NK-92 treated with Interleukin-12 subunit alpha and Interleukin-12 subunit beta, amount 100 ng/mL, for 24 hours (cell line): Measurements from ENCODE around the gene NAV2.
"Not testable (repeated sequence)": the region's sequence is repeated elsewhere in the genome, so short reads cannot be mapped to it uniquely, and the experiment has no call there.

Experiments
- DNase-seq: peaks from one replicate; lab custom pipeline; 2025; lab: John Stamatoyannopoulos, UW

Gene NAV2

DNA sequence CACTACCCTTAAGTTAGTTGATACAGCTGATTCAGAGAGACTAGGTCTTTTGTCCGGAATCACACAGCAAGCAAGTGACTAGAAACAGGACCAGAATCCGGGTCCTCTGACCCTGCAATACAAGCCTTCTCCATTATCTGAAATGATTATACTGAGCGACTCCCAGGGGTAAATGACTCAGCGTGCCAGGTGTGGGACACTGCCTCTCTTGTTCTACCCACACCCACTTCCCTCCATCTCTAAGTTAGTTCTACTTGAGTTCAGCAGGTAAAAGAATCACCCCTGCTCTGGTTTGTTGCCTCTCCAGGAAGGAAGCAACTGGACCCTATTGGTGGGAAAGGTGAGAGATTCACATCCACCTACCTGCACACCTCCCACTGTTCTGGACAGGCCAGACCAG, 290.7 kb downstream of the NAV2 start:
- DNase-seq = no peak

DNA sequence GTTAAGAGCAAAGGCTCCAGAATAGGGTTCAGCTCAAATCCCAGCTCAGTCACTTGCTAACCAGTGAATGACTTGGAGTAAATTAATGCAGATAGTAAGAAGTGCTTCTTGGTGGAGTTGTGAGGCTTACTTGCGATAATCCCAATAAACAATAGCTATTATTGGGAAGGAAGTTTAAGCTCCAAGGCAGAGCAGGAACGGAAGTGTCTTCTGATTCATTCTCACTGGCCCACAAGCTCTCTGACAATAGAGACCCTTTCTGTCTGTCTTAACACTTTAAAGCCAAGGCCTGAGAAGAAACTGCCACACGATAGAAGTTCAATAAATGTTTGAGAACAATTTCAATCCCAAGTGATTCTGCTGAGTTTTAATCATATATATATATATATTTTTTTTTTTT, 292.2 kb downstream of the NAV2 start:
- DNase-seq = no peak

- DNase-seq = no peak
Observed at GRCh38 chr11:20005747-20006146, 293.1 kb downstream of the NAV2 start.

- DNase-seq = not testable (repeated sequence)
Observed at GRCh38 chr11:20006618-20007017, 294.0 kb downstream of the NAV2 start.

GRCh38 chr11:20007386-20007785, 294.7 kb downstream of the NAV2 start:
- DNase-seq = no peak

DNA sequence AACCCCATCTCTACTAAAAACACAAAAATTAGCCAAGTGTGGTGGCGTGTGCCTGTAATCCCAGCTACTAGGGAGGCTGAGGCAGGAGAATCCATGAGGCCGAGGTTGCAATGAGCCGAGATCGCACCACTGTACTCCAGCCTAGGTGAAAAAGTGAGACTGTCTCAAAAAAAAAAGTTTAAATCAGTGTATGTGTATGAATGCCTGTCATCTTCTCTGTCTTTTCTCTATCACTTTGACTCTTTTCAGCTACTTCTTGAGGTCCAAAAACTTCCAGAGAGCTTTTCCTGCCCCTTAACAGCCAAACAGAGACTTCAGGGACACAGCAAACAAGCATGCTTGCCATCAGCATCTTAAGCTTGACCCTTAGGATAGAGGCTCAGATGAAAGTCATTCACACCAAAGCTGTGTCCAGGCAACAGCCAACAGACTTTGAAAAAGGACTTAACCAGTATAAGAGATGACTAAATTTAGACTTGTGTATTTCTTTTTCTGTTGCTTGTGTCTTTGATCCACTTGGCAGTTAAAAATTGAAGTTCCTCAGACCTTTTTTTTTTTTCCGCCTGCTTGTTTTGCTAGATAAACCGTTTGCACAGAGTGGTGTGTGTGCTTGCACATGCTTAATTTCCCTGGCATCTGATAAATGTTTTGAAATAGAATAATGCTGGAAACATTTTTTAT, 295.7 kb downstream of the NAV2 start:
- no peak for DNase-seq

DNA sequence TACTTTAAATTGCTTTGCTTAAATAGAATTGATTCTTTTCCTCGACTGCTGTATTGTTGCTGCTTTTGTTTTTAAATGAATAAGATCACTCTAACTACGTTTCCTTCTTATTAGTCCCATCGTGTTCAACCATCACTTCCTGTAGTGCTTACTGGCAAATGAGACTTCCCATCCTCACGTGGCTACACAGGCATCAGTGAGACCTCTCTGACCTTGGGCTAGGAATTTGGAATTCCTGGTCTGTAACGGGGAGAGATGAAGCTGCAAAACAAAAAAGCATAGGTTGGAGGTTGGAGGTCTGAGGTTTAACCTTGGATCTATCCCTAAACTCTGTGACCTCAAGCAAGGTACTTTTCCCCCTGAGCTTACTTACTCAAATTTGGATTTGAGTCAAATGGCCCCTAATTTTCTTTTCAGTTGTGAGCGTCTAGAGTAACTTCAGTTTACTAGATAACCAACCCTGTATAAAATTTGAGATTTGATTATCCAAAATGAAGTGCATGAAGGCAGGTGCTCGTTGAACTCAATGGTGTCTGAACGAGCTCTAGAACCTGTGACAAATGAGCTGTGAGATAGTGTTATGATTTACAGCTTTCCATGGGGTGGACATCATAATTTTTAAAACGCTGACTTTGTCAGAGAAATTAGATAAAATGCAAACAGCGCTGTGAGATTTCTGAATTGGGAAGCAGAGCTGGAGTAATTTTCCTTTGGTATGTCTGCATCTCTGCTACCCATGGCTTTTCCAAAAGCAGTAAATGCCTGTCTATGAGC, 296.4 kb downstream of the NAV2 start:
- DNase-seq = no peak

DNA sequence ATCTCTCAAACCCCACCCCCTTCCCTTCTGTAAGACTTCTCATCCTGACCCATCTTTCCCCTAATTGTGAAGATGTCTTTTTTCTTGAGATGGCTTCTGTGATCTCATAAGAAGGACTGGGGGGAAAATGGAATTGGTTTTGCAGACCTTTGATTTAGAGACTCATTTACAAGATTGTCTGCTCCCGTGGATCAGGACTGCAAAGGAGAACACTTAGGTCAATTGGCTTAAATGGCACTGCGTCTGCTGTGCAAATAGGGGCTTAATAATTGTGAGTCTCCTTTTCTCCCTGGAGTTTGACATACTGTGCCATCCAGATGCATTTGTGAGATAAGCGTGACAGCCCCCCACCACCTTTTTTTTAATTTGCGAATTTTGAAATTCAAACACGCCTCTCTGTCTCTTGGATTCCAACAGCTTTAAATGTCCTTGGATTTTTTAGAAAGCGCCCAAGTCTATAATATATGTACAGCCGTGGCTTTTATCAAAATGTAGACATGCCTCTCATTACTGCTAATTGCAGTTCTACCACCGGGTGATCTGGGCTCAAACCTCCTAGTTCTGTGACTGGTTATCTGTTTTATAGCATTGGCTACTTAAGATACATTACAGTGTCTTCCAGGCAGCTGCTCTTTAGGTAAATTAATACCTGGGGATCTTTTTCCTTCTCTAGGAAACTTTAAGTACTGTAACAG, 297.7 kb downstream of the NAV2 start:
- no peak for DNase-seq

DNA sequence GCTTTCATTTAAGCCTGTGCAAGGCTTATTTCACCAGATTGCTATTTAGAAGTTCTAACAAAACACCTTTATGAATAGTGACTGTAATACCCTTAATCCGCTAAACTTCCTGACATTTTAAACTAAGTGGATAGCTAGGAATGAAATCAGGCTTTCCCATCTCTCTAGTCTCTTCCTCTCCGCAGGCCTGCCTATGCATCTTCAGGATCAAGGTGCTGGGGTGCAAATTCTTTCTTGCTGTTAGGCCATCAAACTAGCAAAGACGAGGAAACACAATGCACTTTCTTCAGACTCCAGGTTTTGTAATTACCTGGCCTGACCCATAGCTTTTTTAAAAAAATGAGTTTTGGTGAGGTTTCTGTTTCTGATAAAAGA, 298.2 kb downstream of the NAV2 start:
- DNase-seq = no peak

- no peak for DNase-seq
Observed at GRCh38 chr11:20011307-20011951, 298.8 kb downstream of the NAV2 start.

- no peak for DNase-seq
Observed at GRCh38 chr11:20013346-20014066, 300.9 kb downstream of the NAV2 start.

- DNase-seq = no peak
Observed at GRCh38 chr11:20014067-20014402, 301.4 kb downstream of the NAV2 start.

GRCh38 chr11:20015101-20015500, 302.5 kb downstream of the NAV2 start:
- no peak for DNase-seq

- DNase-seq = no peak
Observed at GRCh38 chr11:20015529-20016427, 303.1 kb downstream of the NAV2 start.

DNA sequence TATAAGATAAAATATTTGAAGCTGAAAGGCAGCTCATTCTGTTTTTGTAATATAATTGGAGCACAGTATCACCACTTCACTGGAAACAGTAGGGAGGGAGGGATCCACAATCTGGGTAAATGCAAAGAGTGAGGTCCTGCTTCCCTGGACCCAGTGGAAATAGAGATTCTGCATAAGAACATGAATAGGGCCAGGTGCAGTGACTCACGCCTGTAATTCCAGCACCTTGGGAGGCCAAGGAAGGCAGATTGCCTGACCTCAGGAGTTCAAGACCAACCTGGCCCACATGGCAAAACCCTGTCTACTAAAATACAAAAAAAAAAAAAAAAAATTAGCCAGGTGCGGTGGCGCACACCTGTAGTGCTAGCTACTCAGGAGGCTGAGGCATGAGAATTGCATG, 303.9 kb downstream of the NAV2 start:
- DNase-seq = no peak

GRCh38 chr11:20017320-20017719, 304.7 kb downstream of the NAV2 start:
- DNase-seq = no peak

- no peak for DNase-seq
Observed at GRCh38 chr11:20020198-20020597, 307.6 kb downstream of the NAV2 start.

DNA sequence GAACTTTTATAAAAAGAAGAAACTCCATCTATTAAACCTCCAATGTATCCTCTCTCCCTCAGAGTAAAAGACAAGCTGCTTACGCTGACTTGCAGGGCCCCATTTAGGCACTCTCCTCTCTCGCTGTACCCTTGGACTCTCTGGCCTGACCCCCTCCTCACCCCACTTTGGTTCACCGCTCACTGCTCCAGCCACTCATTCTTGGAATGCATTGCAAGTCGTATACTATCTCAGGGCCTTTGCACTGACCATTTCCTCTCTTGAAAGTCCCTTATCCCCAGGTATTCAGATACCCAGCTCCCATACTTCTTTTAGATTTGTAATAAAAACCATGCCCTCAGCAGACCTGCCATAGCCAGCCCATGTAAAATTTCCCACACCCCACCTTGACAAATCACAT, 308.1 kb downstream of the NAV2 start:
- no peak for DNase-seq

DNA sequence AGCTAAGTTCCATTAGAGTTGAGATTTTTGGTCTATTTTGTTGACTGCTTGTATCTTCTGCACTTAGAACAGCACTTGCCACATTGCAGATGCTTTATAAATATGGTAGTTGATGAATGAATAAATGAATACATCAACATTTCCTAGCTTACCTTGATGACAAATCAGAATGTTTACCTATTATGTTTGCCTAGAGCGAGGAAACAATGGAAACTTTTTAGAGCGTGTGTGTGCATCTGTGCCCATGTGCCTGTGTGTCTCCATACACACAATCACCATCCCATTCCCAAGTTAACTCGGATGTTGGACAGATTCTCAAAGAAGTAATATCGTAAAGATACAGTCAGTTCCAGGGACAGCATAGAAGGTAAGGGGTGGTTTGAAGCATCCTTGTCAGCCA, 308.6 kb downstream of the NAV2 start:
- DNase-seq = no peak

GRCh38 chr11:20021771-20022362, 309.2 kb downstream of the NAV2 start:
- DNase-seq = no peak
